ENCODE data around the gene THSD7A. TPM values are rescaled to one million over a fixed set of nuclear protein-coding genes. Genes with fewer than 3 reads are reported as not detected.

Gene THSD7A
- total and polyA plus RNA-seq, 2 experiments from 2014 or later: 4.0 to 8.3 TPM

- no peak for DNase-seq (ENCODE audit: low spot score)
- Histone ChIP-seq H3K4me1 (ENCODE audit: insufficient read depth) (no peaks in the 10 kb centered on the region), H3K4me2 (no peak overlapping the region), H3K79me2 (no peaks in the 10 kb centered on the region), H3K9me3 (ENCODE audit: low read depth) (no peaks in the 10 kb centered on the region), H3K9me2 (replicated peaks; ENCODE audit: insufficient read depth) (no peaks in the 10 kb centered on the region), H3K36me3 (replicated peaks; ENCODE audit: insufficient read depth, low read depth) (no peaks in the 10 kb centered on the region), H4K20me1 (ENCODE audit: insufficient read depth, poor library complexity, severe bottlenecking) (no peaks in the 10 kb centered on the region), H3K27me3 (no peaks in the 10 kb centered on the region), H3K4me3 (no peak overlapping the region), H2AFZ (no peak overlapping the region), H3K27ac (no peak overlapping the region)
- TF ChIP-seq EZH2phosphoT487 (IDR thresholded peaks at IDR 0.05; ENCODE audit: low read depth, severe bottlenecking, unreplicated experiment) (no peak), CTCF (IDR thresholded peaks at IDR 0.05; ENCODE audit: poor library complexity) (no peak), EZH2 (IDR thresholded peaks at IDR 0.05; ENCODE audit: borderline replicate concordance) (no peak)
- WGBS (ENCODE audit: low lambda C conversion rate, missing lambda C conversion rate): 68% methylated on average over 2 of the region's 2 CpGs
These were observed 455.5 kb downstream of the THSD7A start for GRCh38 chr7:11376529-11376928.

DNA sequence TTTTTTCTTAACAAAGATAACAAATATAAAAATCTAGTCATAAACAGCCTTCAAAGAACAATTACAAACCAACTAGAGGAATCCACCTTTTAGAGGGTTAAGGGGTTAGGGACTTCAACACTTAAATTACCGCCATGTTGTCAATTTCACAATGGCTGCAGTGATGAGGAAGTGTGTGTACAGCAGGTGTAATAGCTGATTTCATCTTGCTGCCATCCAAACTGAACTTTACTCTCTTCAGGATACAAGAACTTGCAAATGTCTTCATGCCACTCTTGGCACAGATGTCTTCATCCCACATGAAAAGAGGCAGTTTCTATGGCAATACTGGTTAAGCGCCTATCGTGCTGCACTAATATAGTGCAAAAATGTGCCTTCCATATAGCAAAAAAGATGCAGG is 457.4 kb downstream of the THSD7A start:
- no peaks in the 10 kb centered on the region for H3K4me1 ChIP-seq (ENCODE audit: insufficient read depth)

DNA sequence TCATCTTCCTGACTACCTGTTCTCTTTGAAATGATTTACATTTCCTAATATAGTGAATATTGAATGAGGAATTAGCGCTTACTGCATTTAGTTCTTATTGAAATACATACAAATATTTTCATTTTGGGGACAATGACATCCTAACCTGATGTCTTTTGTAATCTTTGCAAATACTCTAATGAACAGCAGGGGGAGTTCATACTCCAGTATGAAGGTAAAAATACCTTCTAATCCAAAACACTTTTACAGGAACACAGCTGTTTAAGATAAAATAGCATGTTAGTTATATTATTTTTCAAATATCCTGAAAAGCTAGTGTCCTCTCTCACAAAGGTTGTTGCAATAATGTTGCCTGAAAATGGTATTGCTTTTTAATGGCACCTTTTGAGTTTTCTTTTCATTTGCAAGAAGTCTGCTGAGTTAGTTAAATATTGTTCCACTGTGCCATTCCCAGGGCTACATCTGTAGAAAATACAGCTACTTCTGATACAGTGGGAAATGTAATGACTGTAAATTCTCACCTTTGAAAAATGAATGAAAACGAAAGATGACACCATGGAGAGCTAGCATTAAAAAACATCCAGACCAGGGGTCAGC is 458.4 kb downstream of the THSD7A start:
- no peak overlapping the region for H3K27ac ChIP-seq
- H3K4me2 ChIP-seq: no peak overlapping the region
- no peak overlapping the region for H3K4me3 ChIP-seq
- TF ChIP-seq EZH2phosphoT487 (IDR thresholded peaks at IDR 0.05; ENCODE audit: low read depth, severe bottlenecking, unreplicated experiment): no peak
- no peak for TF ChIP-seq EZH2 (IDR thresholded peaks at IDR 0.05; ENCODE audit: borderline replicate concordance)
- peak; percentile 62 for TF ChIP-seq CTCF (IDR thresholded peaks at IDR 0.05; ENCODE audit: poor library complexity)
- WGBS (ENCODE audit: low lambda C conversion rate, missing lambda C conversion rate): 68% methylated on average over 2 of the region's 2 CpGs
- H3K9me2 ChIP-seq (replicated peaks; ENCODE audit: insufficient read depth): no peaks in the 10 kb centered on the region
- H3K9me3 ChIP-seq (ENCODE audit: low read depth): no peaks in the 10 kb centered on the region
- no peaks in the 10 kb centered on the region for H3K27me3 ChIP-seq
- no peaks in the 10 kb centered on the region for H4K20me1 ChIP-seq (ENCODE audit: insufficient read depth, poor library complexity, severe bottlenecking)
- no peak overlapping the region for H2AFZ ChIP-seq
- H3K79me2 ChIP-seq: no peaks in the 10 kb centered on the region
- H3K36me3 ChIP-seq (replicated peaks; ENCODE audit: insufficient read depth, low read depth): no peaks in the 10 kb centered on the region
- DNase-seq (ENCODE audit: low spot score): peak; percentile 26
- no peaks in the 10 kb centered on the region for H3K4me1 ChIP-seq (ENCODE audit: insufficient read depth)

More for the DNA sequence above, 457.4 kb downstream of the THSD7A start:
- H4K20me1 ChIP-seq (ENCODE audit: insufficient read depth, poor library complexity, severe bottlenecking): no peaks in the 10 kb centered on the region
- H3K4me2 ChIP-seq: no peak overlapping the region
- no peaks in the 10 kb centered on the region for H3K36me3 ChIP-seq (replicated peaks; ENCODE audit: insufficient read depth, low read depth)
- no peaks in the 10 kb centered on the region for H3K9me3 ChIP-seq (ENCODE audit: low read depth)
- H2AFZ ChIP-seq: no peak overlapping the region
- H3K27me3 ChIP-seq: no peaks in the 10 kb centered on the region
- no peaks in the 10 kb centered on the region for H3K79me2 ChIP-seq
- no peak for DNase-seq (ENCODE audit: low spot score)
- no peak overlapping the region for H3K4me3 ChIP-seq
- no peaks in the 10 kb centered on the region for H3K9me2 ChIP-seq (replicated peaks; ENCODE audit: insufficient read depth)
- TF ChIP-seq EZH2 (IDR thresholded peaks at IDR 0.05; ENCODE audit: borderline replicate concordance) (no peak), CTCF (IDR thresholded peaks at IDR 0.05; ENCODE audit: poor library complexity) (no peak), EZH2phosphoT487 (IDR thresholded peaks at IDR 0.05; ENCODE audit: low read depth, severe bottlenecking, unreplicated experiment) (no peak)
- WGBS (ENCODE audit: low lambda C conversion rate, missing lambda C conversion rate): 97% methylated on average over 3 of the region's 3 CpGs
- no peak overlapping the region for H3K27ac ChIP-seq

Data from hepatocyte (in vitro differentiated cells).